ENCODE results near the gene ARL14EP. TPM values are rescaled to one million over a fixed set of nuclear protein-coding genes. Genes with fewer than 3 reads are reported as not detected.

Gene ARL14EP
- total RNA-seq, 1 donor from 2014 or later, result 36.5 TPM

DNA sequence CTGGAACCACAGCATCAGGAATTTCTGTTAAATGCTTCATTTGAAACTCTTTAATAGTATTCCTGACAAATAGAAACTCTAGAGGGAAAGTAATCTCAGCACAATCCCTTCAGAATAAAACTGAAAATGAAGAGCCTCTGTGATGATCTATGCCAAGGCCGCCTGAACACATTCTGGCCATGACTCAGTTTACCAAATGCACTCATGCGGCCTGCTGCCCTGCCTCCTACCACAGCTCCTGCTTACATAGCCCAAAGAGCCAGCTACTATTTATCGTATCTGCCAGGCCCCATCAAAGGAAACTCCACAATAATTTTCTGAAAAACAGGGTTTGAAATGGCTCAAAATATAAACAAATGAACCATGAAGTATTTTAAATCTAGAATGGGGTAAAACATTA, 27.0 kb downstream of the ARL14EP start:
- Histone ChIP-seq H3K36me3 (no peaks in the 10 kb centered on the region), H3K9me3 (replicated peaks) (no peaks in the 10 kb centered on the region), H3K27ac (replicated peaks) (no peak overlapping the region), H3K4me1 (no peaks in the 10 kb centered on the region), H3K27me3 (ENCODE audit: low read depth) (no peaks in the 10 kb centered on the region), H3K4me3 (no peak overlapping the region)
- no peak for DNase-seq
- intact Hi-C loops (cut with micrococcal nuclease), result loop anchor here (5.0 to 10.0 kb wide), 3 partner anchors 245 to 567 kb away; no protein-coding TSS in a partner anchor
- TF ChIP-seq, protein P1, sequence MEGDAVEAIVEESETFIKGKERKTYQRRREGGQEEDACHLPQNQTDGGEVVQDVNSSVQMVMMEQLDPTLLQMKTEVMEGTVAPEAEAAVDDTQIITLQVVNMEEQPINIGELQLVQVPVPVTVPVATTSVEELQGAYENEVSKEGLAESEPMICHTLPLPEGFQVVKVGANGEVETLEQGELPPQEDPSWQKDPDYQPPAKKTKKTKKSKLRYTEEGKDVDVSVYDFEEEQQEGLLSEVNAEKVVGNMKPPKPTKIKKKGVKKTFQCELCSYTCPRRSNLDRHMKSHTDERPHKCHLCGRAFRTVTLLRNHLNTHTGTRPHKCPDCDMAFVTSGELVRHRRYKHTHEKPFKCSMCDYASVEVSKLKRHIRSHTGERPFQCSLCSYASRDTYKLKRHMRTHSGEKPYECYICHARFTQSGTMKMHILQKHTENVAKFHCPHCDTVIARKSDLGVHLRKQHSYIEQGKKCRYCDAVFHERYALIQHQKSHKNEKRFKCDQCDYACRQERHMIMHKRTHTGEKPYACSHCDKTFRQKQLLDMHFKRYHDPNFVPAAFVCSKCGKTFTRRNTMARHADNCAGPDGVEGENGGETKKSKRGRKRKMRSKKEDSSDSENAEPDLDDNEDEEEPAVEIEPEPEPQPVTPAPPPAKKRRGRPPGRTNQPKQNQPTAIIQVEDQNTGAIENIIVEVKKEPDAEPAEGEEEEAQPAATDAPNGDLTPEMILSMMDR (IDR thresholded peaks at IDR 0.05; ENCODE audit: borderline replicate concordance), result no peak

DNA sequence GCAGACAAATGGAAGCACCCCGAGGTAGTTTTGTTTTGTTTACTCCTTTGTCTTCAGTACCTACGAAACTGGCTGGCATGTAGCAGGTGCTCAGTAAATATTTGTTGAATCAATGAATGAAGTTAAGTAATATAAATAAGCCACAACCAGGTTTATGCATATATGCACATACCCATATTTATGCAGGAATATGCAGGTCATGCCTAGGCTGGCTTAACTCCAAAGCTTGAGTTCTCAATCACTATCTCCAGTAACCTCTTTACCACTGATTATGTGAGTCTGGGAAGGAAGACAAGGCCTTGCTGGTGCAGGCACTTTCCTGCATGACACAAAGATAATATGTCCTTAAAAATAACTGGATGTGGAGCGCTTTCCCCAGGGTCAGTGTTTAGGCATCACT, 27.5 kb downstream of the ARL14EP start:
- Histone ChIP-seq H3K9me3 (replicated peaks) (no peaks in the 10 kb centered on the region), H3K4me3 (no peak overlapping the region), H3K4me1 (no peaks in the 10 kb centered on the region), H3K27ac (replicated peaks) (no peak overlapping the region), H3K27me3 (ENCODE audit: low read depth) (no peaks in the 10 kb centered on the region), H3K36me3 (no peaks in the 10 kb centered on the region)
- TF ChIP-seq, protein P1 (IDR thresholded peaks at IDR 0.05; ENCODE audit: borderline replicate concordance), result no peak
- DNase-seq, result no peak
- intact Hi-C loops (cut with micrococcal nuclease), result no loop called here

DNA sequence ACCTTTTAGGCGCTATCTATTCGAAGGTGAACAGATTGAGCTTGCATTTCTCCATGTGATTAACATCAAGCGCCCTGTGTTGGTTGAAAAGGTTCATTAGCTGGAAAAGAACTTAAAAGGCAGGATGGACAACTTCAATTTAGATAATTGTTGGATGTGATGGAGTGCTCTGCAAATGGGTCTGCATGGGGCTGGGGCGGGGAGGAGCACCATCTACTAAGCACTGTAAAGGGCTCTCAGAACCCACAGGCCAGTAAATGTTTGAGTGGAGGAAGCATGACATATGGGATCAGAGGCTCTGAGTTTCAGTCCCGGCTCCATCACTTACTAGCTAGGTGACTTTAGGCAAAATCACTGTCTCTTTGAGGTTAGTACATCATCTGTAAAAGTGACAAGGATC, 28.2 kb downstream of the ARL14EP start:
- TF ChIP-seq, protein P1 (IDR thresholded peaks at IDR 0.05; ENCODE audit: borderline replicate concordance), result no peak
- no peak for DNase-seq
- Histone ChIP-seq H3K27ac (replicated peaks) (no peak overlapping the region), H3K4me3 (no peak overlapping the region), H3K27me3 (ENCODE audit: low read depth) (no peaks in the 10 kb centered on the region), H3K36me3 (no peaks in the 10 kb centered on the region), H3K4me1 (no peaks in the 10 kb centered on the region), H3K9me3 (replicated peaks) (no peaks in the 10 kb centered on the region)
- intact Hi-C loops (cut with micrococcal nuclease), result no loop called here

DNA sequence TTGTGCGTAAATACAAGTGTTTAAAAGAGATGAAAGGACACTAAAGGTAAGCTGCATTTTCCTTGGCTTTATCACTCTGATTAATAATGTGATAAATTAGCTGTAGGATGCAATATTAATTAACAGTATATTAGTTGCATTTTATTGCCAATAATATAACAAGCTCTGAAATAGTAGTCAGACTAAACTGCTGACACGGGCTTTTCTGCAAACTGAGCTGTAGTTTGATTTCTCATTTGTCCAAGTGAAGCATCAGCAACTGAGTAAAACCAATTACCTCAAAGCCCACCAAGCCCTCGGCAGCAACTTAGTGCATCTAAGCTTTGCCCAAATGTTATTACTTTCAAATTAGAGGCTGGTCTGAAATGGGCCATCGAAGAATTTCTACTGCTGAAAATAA, 33.5 kb downstream of the ARL14EP start:
- intact Hi-C loops (cut with micrococcal nuclease), result no loop called here
- no peak overlapping the region for H3K4me3 ChIP-seq
- no peak for DNase-seq
- peaks cover 12% of the 10 kb centered on the region for H3K4me1 ChIP-seq
- no peaks in the 10 kb centered on the region for H3K9me3 ChIP-seq (replicated peaks)
- no peaks in the 10 kb centered on the region for H3K27me3 ChIP-seq (ENCODE audit: low read depth)
- H3K27ac ChIP-seq (replicated peaks), result no peak overlapping the region
- no peaks in the 10 kb centered on the region for H3K36me3 ChIP-seq
- TF ChIP-seq, protein P1 (IDR thresholded peaks at IDR 0.05; ENCODE audit: borderline replicate concordance), result no peak

DNA sequence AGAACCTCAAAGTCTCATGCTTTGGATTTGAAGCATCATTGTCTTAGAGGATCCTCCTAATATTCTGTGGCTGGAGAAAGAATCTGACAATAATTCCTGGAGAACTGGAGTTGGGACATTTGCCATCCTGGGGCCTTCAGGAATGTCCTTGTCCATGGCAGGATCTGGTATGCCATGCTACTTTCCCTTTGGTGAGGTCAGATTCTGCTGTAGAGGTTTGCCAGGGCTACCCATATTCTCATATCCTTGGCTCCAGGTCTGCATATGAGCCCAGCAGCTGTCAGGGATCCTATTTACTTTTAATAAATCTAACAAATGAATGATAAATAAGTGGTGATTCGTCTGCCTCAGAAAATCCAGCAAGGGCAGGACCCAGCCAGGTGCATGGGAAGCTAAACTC, 35.0 kb downstream of the ARL14EP start:
- DNase-seq, result no peak
- peak overlapping the region; percentile 9 for H3K27ac ChIP-seq (replicated peaks)
- intact Hi-C loops (cut with micrococcal nuclease), result no loop called here
- H3K36me3 ChIP-seq, result no peaks in the 10 kb centered on the region
- no peaks in the 10 kb centered on the region for H3K9me3 ChIP-seq (replicated peaks)
- no peaks in the 10 kb centered on the region for H3K27me3 ChIP-seq (ENCODE audit: low read depth)
- TF ChIP-seq, protein P1 (IDR thresholded peaks at IDR 0.05; ENCODE audit: borderline replicate concordance), result no peak
- H3K4me1 ChIP-seq, result peaks cover 12% of the 10 kb centered on the region
- H3K4me3 ChIP-seq, result no peak overlapping the region

DNA sequence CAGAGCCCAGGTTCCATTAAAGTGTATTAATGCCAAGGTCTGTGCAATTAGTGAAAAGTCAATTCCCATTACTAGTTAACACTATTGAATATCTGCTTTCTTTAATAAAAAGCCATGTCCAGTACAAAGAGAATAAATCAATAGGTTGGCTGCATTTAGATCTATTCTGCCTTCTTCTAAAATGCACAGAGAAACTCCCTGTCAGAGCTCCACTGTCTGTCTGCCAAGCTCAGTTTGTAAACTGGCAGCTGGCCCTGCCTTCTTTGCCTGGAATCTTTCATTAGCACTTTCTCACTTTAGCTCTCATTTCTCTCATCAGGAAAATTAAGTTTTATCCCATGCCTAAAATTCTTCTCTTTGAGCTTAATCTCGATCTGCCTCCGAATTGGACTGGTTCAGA, 35.6 kb downstream of the ARL14EP start:
- peak overlapping the region; percentile 9 for H3K27ac ChIP-seq (replicated peaks)
- TF ChIP-seq, protein P1 (IDR thresholded peaks at IDR 0.05; ENCODE audit: borderline replicate concordance), result no peak
- H3K36me3 ChIP-seq, result no peaks in the 10 kb centered on the region
- H3K27me3 ChIP-seq (ENCODE audit: low read depth), result no peaks in the 10 kb centered on the region
- H3K4me3 ChIP-seq, result no peak overlapping the region
- intact Hi-C loops (cut with micrococcal nuclease), result no loop called here
- peak; percentile 36 for DNase-seq
- H3K9me3 ChIP-seq (replicated peaks), result no peaks in the 10 kb centered on the region
- peaks cover 12% of the 10 kb centered on the region for H3K4me1 ChIP-seq

Data from left ventricle myocardium inferior (tissue), 1 donor.